Natural killer cell (primary cell): ENCODE data around the gene AUTS2. TPM values are rescaled to one million over a fixed set of nuclear protein-coding genes. Genes with fewer than 3 reads are reported as not detected.

Experiments used
- ATAC-seq, 3 donors: fragments of 150-1000 bp in 2 of 3; fragments of 200-7000 bp in 1 of 3; cut with Tn5 transposase; 1 replicate in 1 of 3; 2 replicates in 2 of 3; pipeline ENCODE4 v1.10.0; 2021; ENCODE audit warnings: mild to moderate bottlenecking in 2 of 3, moderate library complexity in 2 of 3
- DNase-seq, 2 donors: peaks; one replicate each; pipeline versions ENCODE4 v3.0.0 to v3.0.0-alpha.2; 2013 to 2021; ENCODE audit warnings: mixed read lengths in 1 of 2
- H3K27ac ChIP-seq: one replicate; pipeline ENCODE4 v1.5.1; 2013; ENCODE audit warnings: mild to moderate bottlenecking, low read length
- H3K27me3 ChIP-seq: one replicate; pipeline ENCODE4 v1.6.1; 2013; ENCODE audit warnings: low read length; ENCODE audit not compliant: control insufficient read depth, insufficient read depth
- H3K36me3 ChIP-seq: one replicate; pipeline ENCODE4 v1.6.1; 2013; ENCODE audit warnings: low read length; ENCODE audit not compliant: control insufficient read depth, insufficient read depth
- H3K4me1 ChIP-seq: one replicate; pipeline ENCODE4 v1.6.1; 2013; ENCODE audit warnings: low read length; ENCODE audit not compliant: control insufficient read depth, insufficient read depth
- H3K4me3 ChIP-seq: one replicate; pipeline ENCODE4 v1.5.1; 2013; ENCODE audit warnings: low read length
- H3K9me3 ChIP-seq: one replicate; pipeline ENCODE4 v1.6.1; 2013; ENCODE audit warnings: low read length; ENCODE audit not compliant: control insufficient read depth, insufficient read depth
- H3K27ac Mint-ChIP-seq, 2 donors: one replicate each; pipeline ENCODE4 v1.8.0; 2022; ENCODE audit warnings: mild to moderate bottlenecking in 2 of 2, mixed read lengths in 2 of 2, moderate library complexity in 1 of 2
- H3K27me3 Mint-ChIP-seq, 2 donors: one replicate each; pipeline ENCODE4 v1.8.0; 2022; ENCODE audit warnings: low read depth in 2 of 2, mixed read lengths in 2 of 2
- H3K36me3 Mint-ChIP-seq: one replicate; pipeline ENCODE4 v1.8.0; 2022; ENCODE audit warnings: mixed read lengths
- H3K4me1 Mint-ChIP-seq, 2 donors: one replicate each; pipeline ENCODE4 v1.8.0; 2022; ENCODE audit warnings: mixed read lengths in 2 of 2
- H3K4me3 Mint-ChIP-seq: one replicate; pipeline ENCODE4 v1.8.0; 2022; ENCODE audit warnings: mild to moderate bottlenecking, moderate library complexity, mixed read lengths
- H3K9me3 Mint-ChIP-seq, 2 donors: one replicate each; pipeline ENCODE4 v1.8.0; 2022; ENCODE audit warnings: mixed read lengths in 2 of 2
- WGBS: methylation state at CpG from one replicate; pipeline ENCODE4 v1.1.7; 2013; ENCODE audit warnings: missing lambda C conversion rate; ENCODE audit not compliant: insufficient coverage; 5-methylcytosine and 5-hydroxymethylcytosine counted together
- intact Hi-C: fragments of 100-400 bp; cut with micrococcal nuclease; formaldehyde crosslinking; loops from one replicate; pipeline ENCODE4 v1.14.2; 2022
- total RNA-seq, 4 donors: library from RNA; stranded (reverse); fragments of 120-200 nt in 1 of 4; gene quantifications; one replicate each; pipeline versions ENCODE4 v1.2.3 to v1.2.4, GENCODE V29; 2013 to 2022
- TF ChIP-seq, protein P1 (sequence below): fragments of 200-600 bp; IDR thresholded peaks from one replicate; pipeline ENCODE4 v1.8.0; 2022; ENCODE audit warnings: antibody characterized with exemption

Gene AUTS2
- total RNA-seq, 3 donors from 2014 or later (not counting 1 experiment from before 2014, with no cell fraction given): 147 to 197 (median 155) TPM

DNA sequence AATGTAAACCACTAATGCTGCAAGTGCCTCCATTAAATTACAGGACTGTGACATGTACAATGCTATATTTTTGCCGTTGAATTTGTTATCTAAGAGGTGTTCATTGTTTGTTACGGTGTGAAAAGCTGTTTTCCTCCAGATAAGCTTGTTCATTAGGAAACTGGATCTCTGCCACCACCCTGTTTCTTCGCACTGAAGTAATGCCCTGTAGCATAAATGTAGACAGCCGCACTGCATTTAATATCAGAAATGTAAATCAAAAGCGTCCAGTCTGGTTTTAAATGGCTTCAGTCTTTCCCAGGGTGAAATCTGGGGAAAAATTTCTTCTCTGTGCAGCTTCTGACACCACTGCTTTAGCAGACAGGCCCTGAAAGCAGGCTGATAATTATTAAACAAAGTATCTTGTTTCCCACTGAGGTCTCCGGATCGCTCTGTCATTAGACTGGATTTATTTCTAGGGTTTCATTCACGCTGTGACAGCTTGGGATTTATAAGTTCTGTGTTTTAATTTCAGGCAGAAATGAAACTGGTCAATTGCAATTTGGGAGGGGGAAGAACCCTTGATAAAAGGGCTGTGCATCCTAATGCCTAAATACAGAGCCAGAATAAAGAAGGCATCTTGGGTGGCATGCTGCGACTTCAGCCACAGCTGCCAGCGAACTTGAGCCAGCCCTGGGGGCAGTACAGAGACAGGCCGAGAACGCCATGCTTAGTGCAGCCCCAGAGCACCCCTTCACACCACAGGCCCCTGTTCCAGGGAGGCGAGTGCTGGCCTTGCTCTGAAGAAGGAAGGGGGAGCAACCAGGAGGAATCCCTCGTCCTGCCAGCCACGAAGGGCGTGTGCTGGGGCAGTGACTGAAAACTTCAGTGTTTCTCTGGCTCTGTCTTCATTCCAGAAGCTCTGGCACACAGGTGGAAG is 985.9 kb downstream of the AUTS2 start:
- Histone ChIP-seq H3K27ac (no peak overlapping the region), H3K9me3 (no peaks in the 10 kb centered on the region), H3K4me3 (no peak overlapping the region), H3K27me3 (no peaks in the 10 kb centered on the region), H3K36me3 (no peaks in the 10 kb centered on the region), H3K4me1 (peaks cover 15% of the 10 kb centered on the region)
- 90% methylated on average over 16 of the region's 16 CpGs for WGBS
- DNase-seq: no peak
- Mint-ChIP-seq H3K4me1 (peaks cover 16 to 21% of the 10 kb centered on the region in 2 donors), H3K36me3 (no peaks in the 10 kb centered on the region), H3K4me3 (no peak overlapping the region), H3K27me3 (peaks cover 0 to 3% of the 10 kb centered on the region in 2 donors), H3K27ac (no peak overlapping the region), H3K9me3 (no peaks in the 10 kb centered on the region)
- intact Hi-C loops: no loop called here
- ATAC-seq: no peak
- TF ChIP-seq, protein P1, sequence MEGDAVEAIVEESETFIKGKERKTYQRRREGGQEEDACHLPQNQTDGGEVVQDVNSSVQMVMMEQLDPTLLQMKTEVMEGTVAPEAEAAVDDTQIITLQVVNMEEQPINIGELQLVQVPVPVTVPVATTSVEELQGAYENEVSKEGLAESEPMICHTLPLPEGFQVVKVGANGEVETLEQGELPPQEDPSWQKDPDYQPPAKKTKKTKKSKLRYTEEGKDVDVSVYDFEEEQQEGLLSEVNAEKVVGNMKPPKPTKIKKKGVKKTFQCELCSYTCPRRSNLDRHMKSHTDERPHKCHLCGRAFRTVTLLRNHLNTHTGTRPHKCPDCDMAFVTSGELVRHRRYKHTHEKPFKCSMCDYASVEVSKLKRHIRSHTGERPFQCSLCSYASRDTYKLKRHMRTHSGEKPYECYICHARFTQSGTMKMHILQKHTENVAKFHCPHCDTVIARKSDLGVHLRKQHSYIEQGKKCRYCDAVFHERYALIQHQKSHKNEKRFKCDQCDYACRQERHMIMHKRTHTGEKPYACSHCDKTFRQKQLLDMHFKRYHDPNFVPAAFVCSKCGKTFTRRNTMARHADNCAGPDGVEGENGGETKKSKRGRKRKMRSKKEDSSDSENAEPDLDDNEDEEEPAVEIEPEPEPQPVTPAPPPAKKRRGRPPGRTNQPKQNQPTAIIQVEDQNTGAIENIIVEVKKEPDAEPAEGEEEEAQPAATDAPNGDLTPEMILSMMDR: no peak

DNA sequence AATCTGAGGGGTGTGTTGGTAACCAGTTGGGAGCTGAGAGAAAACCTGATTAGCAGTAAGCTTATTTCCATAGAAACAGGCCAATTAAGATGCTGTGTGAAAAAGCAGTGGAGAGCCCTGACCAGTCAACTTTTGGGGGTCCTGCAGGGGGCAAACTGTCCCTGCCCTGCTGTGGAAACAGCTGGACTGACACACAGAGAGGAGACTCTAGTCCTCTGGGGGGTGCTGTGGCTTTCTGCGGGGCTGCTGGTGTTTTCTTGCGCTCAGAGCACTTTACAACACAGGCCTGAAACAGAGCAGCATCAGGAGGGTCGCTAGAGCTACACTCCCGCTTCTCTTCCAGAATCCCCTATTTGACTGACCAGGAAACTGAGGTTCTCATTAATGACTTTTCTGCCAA is 986.8 kb downstream of the AUTS2 start:
- Histone ChIP-seq H3K9me3 (no peaks in the 10 kb centered on the region), H3K27ac (no peak overlapping the region), H3K36me3 (no peaks in the 10 kb centered on the region), H3K27me3 (no peaks in the 10 kb centered on the region), H3K4me1 (peaks cover 15% of the 10 kb centered on the region), H3K4me3 (no peak overlapping the region)
- H3K36me3 Mint-ChIP-seq: no peaks in the 10 kb centered on the region
- intact Hi-C loops: no loop called here
- DNase-seq: peak in 1 of 2 donors; percentile 35
- H3K9me3 Mint-ChIP-seq: no peaks in the 10 kb centered on the region
- WGBS: 95% methylated on average over 4 of the region's 4 CpGs
- peaks cover 0 to 3% of the 10 kb centered on the region in 2 donors for H3K27me3 Mint-ChIP-seq
- ATAC-seq: peak in 2 of 3 donors; percentile 57 to 65
- peaks cover 16 to 21% of the 10 kb centered on the region in 2 donors for H3K4me1 Mint-ChIP-seq
- no peak overlapping the region for H3K27ac Mint-ChIP-seq
- no peak overlapping the region for H3K4me3 Mint-ChIP-seq
- TF ChIP-seq, protein P1: no peak

- no peaks in the 10 kb centered on the region for H3K36me3 Mint-ChIP-seq
Measured at GRCh38 chr7:70586822-70587221, 988.5 kb downstream of the AUTS2 start.

More at GRCh38 chr7:70586822-70587221, 988.5 kb downstream of the AUTS2 start:
- H3K9me3 Mint-ChIP-seq: no peaks in the 10 kb centered on the region
- peaks cover 15% of the 10 kb centered on the region for H3K4me1 ChIP-seq
- H3K4me1 Mint-ChIP-seq: peaks cover 16 to 21% of the 10 kb centered on the region in 2 donors
- H3K27me3 ChIP-seq: no peaks in the 10 kb centered on the region
- H3K4me3 Mint-ChIP-seq: no peak overlapping the region
- TF ChIP-seq, protein P1: no peak
- H3K9me3 ChIP-seq: no peaks in the 10 kb centered on the region
- no peaks in the 10 kb centered on the region for H3K36me3 ChIP-seq
- H3K4me3 ChIP-seq: no peak overlapping the region
- peaks cover 0 to 3% of the 10 kb centered on the region in 2 donors for H3K27me3 Mint-ChIP-seq
- H3K27ac Mint-ChIP-seq: no peak overlapping the region
- DNase-seq (no peak), ATAC-seq (no peak)
- H3K27ac ChIP-seq: no peak overlapping the region
- 100% methylated on average over 1 of the region's 1 CpG for WGBS
- intact Hi-C loops: no loop called here
